ENCODE data around the gene RSAD2. TPM values are rescaled to one million over a fixed set of nuclear protein-coding genes. Genes with fewer than 3 reads are reported as not detected.

Gene RSAD2
- total and polyA plus RNA-seq, 9 of the 15 experiments (the other 6 are each of a cell fraction or from before 2014, with no cell fraction given), result 0.15 to 1.4 (median 0.28) TPM

DNA sequence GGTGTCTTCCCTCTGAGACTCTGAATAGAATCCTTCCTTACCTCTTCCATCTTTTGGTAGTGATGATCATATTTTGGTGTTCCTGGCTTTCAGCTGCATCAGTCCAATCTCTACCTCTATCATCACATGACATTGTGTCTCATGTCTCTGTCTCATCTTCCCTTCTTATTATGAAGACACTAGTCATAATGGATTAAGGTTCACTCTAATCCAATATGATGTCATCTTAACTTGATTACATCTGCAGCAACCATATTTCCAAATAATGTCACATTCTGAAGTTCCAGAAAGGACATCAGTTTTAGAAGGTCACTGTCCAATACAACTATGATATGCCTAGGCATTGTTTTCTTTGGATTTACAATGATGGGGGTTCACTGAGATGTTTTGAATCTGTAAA is 43.4 kb upstream of the RSAD2 start (continued):
- TF ChIP-seq, protein P1, sequence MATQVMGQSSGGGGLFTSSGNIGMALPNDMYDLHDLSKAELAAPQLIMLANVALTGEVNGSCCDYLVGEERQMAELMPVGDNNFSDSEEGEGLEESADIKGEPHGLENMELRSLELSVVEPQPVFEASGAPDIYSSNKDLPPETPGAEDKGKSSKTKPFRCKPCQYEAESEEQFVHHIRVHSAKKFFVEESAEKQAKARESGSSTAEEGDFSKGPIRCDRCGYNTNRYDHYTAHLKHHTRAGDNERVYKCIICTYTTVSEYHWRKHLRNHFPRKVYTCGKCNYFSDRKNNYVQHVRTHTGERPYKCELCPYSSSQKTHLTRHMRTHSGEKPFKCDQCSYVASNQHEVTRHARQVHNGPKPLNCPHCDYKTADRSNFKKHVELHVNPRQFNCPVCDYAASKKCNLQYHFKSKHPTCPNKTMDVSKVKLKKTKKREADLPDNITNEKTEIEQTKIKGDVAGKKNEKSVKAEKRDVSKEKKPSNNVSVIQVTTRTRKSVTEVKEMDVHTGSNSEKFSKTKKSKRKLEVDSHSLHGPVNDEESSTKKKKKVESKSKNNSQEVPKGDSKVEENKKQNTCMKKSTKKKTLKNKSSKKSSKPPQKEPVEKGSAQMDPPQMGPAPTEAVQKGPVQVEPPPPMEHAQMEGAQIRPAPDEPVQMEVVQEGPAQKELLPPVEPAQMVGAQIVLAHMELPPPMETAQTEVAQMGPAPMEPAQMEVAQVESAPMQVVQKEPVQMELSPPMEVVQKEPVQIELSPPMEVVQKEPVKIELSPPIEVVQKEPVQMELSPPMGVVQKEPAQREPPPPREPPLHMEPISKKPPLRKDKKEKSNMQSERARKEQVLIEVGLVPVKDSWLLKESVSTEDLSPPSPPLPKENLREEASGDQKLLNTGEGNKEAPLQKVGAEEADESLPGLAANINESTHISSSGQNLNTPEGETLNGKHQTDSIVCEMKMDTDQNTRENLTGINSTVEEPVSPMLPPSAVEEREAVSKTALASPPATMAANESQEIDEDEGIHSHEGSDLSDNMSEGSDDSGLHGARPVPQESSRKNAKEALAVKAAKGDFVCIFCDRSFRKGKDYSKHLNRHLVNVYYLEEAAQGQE (IDR thresholded peaks at IDR 0.05; ENCODE audit: borderline replicate concordance), result no peak
- TF ChIP-seq, protein P1 (CRISPR knock-in tag; IDR thresholded peaks at IDR 0.05; ENCODE audit: low read depth), result no peak
- TF ChIP-seq, protein P2, sequence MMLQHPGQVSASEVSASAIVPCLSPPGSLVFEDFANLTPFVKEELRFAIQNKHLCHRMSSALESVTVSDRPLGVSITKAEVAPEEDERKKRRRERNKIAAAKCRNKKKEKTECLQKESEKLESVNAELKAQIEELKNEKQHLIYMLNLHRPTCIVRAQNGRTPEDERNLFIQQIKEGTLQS (IDR thresholded peaks at IDR 0.05), result 0 out of 2 replicates have a peak, but pooled peaks have one; percentile 39
- TF ChIP-seq, protein P2 (CRISPR knock-in tag; conservative IDR thresholded peaks at IDR 0.05), result no peak
- TF ChIP-seq, protein P3, sequence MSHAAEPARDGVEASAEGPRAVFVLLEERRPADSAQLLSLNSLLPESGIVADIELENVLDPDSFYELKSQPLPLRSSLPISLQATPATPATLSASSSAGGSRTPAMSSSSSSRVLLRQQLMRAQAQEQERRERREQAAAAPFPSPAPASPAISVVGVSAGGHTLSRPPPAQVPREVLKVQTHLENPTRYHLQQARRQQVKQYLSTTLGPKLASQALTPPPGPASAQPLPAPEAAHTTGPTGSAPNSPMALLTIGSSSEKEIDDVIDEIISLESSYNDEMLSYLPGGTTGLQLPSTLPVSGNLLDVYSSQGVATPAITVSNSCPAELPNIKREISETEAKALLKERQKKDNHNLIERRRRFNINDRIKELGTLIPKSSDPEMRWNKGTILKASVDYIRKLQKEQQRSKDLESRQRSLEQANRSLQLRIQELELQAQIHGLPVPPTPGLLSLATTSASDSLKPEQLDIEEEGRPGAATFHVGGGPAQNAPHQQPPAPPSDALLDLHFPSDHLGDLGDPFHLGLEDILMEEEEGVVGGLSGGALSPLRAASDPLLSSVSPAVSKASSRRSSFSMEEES (CRISPR knock-in tag; IDR thresholded peaks at IDR 0.05), result peak; percentile 27; the same call in 1 of the 2 replicates
- TF ChIP-seq BRD4 (IDR thresholded peaks at IDR 0.05), result no peak
